ENCODE data around the gene OGFOD3.

The OGFOD3 gene

GRCh38 chr17:82446124-82446523 is 27.7 kb upstream of the OGFOD3 start:
- H3K36me3 ChIP-seq (ENCODE audit: control insufficient read depth, insufficient read depth, low read length) = peaks cover 42% of the 10 kb centered on the region

GRCh38 chr17:82445542-82445941 is 27.2 kb upstream of the OGFOD3 start:
- H3K4me3 ChIP-seq (ENCODE audit: low read depth, low read length) = no peak overlapping the region
- no peaks in the 10 kb centered on the region for H3K9me3 ChIP-seq (ENCODE audit: control insufficient read depth, insufficient read depth, low read length)
- H3K4me1 ChIP-seq (ENCODE audit: control insufficient read depth, insufficient read depth, low read length) = peaks cover 8% of the 10 kb centered on the region; the same call in 1 of the 2 replicates
- H3K9ac ChIP-seq (ENCODE audit: low read depth, low read length) = no peak overlapping the region
- H3K27ac ChIP-seq (ENCODE audit: low read depth, low read length) = no peak overlapping the region
- H3K36me3 ChIP-seq (ENCODE audit: control insufficient read depth, insufficient read depth, low read length) = peaks cover 42% of the 10 kb centered on the region
- H3K27me3 ChIP-seq (ENCODE audit: control insufficient read depth, insufficient read depth, low read length) = no peaks in the 10 kb centered on the region

More at GRCh38 chr17:82446124-82446523, 27.7 kb upstream of the OGFOD3 start:
- Histone ChIP-seq H3K4me3 (ENCODE audit: low read depth, low read length) (no peak overlapping the region), H3K4me1 (ENCODE audit: control insufficient read depth, insufficient read depth, low read length) (0 out of 2 replicates have a peak, but pooled peaks cover 6% of the 10 kb centered on the region), H3K9me3 (ENCODE audit: control insufficient read depth, insufficient read depth, low read length) (no peaks in the 10 kb centered on the region), H3K27me3 (ENCODE audit: control insufficient read depth, insufficient read depth, low read length) (no peaks in the 10 kb centered on the region), H3K9ac (ENCODE audit: low read depth, low read length) (no peak overlapping the region), H3K27ac (ENCODE audit: low read depth, low read length) (no peak overlapping the region)

GRCh38 chr17:82444941-82445521 is 26.6 kb upstream of the OGFOD3 start:
- no peaks in the 10 kb centered on the region for H3K27me3 ChIP-seq (ENCODE audit: control insufficient read depth, insufficient read depth, low read length)
- H3K36me3 ChIP-seq (ENCODE audit: control insufficient read depth, insufficient read depth, low read length) = peaks cover 42% of the 10 kb centered on the region
- no peak overlapping the region for H3K27ac ChIP-seq (ENCODE audit: low read depth, low read length)
- peaks cover 12% of the 10 kb centered on the region; the same call in 1 of the 2 replicates for H3K4me1 ChIP-seq (ENCODE audit: control insufficient read depth, insufficient read depth, low read length)
- H3K9me3 ChIP-seq (ENCODE audit: control insufficient read depth, insufficient read depth, low read length) = no peaks in the 10 kb centered on the region
- no peak overlapping the region for H3K4me3 ChIP-seq (ENCODE audit: low read depth, low read length)
- H3K9ac ChIP-seq (ENCODE audit: low read depth, low read length) = no peak overlapping the region

DNA sequence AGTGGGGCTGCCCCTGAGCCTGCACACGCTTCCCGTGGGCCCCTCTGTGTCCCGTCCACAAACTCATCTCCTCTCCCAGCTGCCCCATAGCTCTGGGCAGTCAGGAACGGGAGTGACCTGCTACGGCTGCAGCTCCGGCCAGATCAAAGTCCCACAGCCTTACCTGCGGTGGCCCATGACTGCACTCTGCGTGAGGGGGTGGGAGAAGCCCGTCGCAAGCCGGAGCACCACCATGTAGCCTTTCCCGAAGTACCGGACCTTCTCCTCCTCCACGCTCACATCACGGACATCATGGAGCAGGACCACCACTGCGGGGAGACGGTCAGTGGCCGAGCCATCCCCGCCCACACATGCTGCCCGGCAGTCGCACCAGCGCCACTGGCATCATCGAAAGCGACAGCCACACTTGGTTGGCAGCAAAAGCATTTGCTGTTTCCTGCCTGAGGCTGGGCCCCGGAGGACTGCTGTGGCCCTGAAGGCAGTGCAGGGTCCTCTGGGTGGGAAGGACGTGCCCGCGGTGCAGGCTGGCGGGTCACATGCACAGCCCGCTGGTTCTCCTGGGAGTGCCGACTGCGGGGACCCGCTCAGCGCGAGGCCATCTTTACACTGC is 26.0 kb upstream of the OGFOD3 start:
- Histone ChIP-seq H3K4me1 (ENCODE audit: control insufficient read depth, insufficient read depth, low read length) (peaks cover 9% of the 10 kb centered on the region; the same call in 1 of the 2 replicates), H3K4me3 (ENCODE audit: low read depth, low read length) (no peak overlapping the region), H3K9me3 (ENCODE audit: control insufficient read depth, insufficient read depth, low read length) (no peaks in the 10 kb centered on the region), H3K27me3 (ENCODE audit: control insufficient read depth, insufficient read depth, low read length) (no peaks in the 10 kb centered on the region), H3K27ac (ENCODE audit: low read depth, low read length) (no peak overlapping the region), H3K9ac (ENCODE audit: low read depth, low read length) (no peak overlapping the region), H3K36me3 (ENCODE audit: control insufficient read depth, insufficient read depth, low read length) (peaks cover 42% of the 10 kb centered on the region)

- Histone ChIP-seq H3K4me1 (ENCODE audit: control insufficient read depth, insufficient read depth, low read length) (peaks cover 9% of the 10 kb centered on the region; the same call in 1 of the 2 replicates), H3K36me3 (ENCODE audit: control insufficient read depth, insufficient read depth, low read length) (peaks cover 42% of the 10 kb centered on the region), H3K4me3 (ENCODE audit: low read depth, low read length) (no peak overlapping the region), H3K9me3 (ENCODE audit: control insufficient read depth, insufficient read depth, low read length) (no peaks in the 10 kb centered on the region), H3K27me3 (ENCODE audit: control insufficient read depth, insufficient read depth, low read length) (no peaks in the 10 kb centered on the region), H3K27ac (ENCODE audit: low read depth, low read length) (no peak overlapping the region), H3K9ac (ENCODE audit: low read depth, low read length) (no peak overlapping the region)
These were observed 25.3 kb upstream of the OGFOD3 start for GRCh38 chr17:82443465-82444283.

DNA sequence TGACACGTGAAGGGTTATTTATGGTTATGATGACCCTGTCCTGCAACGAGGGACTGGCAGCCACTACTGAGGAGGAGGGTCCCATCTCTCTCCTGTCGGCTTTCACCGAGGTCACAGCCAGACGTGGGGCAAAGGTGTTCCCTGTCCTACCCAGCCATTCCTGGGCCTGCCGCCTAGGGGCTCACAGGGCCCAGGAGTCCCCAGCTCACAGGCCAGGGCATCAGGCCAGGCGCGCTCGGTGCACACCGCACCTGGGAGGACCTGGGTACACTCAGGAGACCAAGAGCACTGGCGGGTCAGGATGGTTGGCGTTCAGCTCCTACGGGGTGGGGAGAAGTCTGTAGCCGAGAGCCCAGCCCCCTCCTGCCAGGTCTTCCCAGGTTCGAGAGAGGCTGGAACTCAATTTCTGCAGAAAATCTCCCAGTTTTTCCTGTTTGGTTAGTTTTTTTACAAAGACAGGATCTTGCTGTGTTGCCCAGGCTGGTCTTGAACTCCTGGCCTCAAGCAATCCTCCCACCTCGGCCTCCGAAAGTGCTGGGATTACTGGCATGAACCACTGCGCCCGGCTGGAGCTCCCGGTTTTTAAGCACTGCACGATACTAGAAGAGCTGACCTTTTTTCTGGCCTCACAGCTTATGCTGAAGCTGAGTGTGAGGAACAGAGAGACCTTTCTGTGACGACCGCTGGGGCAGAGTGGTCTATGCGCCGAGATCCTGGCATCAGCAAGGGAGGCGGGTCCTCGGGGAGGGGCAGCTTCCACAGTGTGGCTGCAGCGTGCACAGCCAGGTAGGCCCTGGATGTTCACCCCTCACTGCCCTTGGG is 24.5 kb upstream of the OGFOD3 start:
- Histone ChIP-seq H3K9me3 (ENCODE audit: control insufficient read depth, insufficient read depth, low read length) (no peaks in the 10 kb centered on the region), H3K9ac (ENCODE audit: low read depth, low read length) (no peak overlapping the region; the same call in 1 of the 2 replicates), H3K36me3 (ENCODE audit: control insufficient read depth, insufficient read depth, low read length) (peaks cover 39% of the 10 kb centered on the region), H3K27me3 (ENCODE audit: control insufficient read depth, insufficient read depth, low read length) (no peaks in the 10 kb centered on the region), H3K27ac (ENCODE audit: low read depth, low read length) (no peak overlapping the region), H3K4me3 (ENCODE audit: low read depth, low read length) (no peak overlapping the region), H3K4me1 (ENCODE audit: control insufficient read depth, insufficient read depth, low read length) (peaks cover 9% of the 10 kb centered on the region; the same call in 1 of the 2 replicates)

GRCh38 chr17:82441691-82442487 is 23.5 kb upstream of the OGFOD3 start:
- H3K4me3 ChIP-seq (ENCODE audit: low read depth, low read length) = no peak overlapping the region
- peaks cover 41% of the 10 kb centered on the region for H3K36me3 ChIP-seq (ENCODE audit: control insufficient read depth, insufficient read depth, low read length)
- H3K4me1 ChIP-seq (ENCODE audit: control insufficient read depth, insufficient read depth, low read length) = peaks cover 9% of the 10 kb centered on the region; the same call in 1 of the 2 replicates
- H3K27me3 ChIP-seq (ENCODE audit: control insufficient read depth, insufficient read depth, low read length) = no peaks in the 10 kb centered on the region
- H3K9ac ChIP-seq (ENCODE audit: low read depth, low read length) = no peak overlapping the region
- H3K27ac ChIP-seq (ENCODE audit: low read depth, low read length) = no peak overlapping the region
- no peaks in the 10 kb centered on the region for H3K9me3 ChIP-seq (ENCODE audit: control insufficient read depth, insufficient read depth, low read length)

DNA sequence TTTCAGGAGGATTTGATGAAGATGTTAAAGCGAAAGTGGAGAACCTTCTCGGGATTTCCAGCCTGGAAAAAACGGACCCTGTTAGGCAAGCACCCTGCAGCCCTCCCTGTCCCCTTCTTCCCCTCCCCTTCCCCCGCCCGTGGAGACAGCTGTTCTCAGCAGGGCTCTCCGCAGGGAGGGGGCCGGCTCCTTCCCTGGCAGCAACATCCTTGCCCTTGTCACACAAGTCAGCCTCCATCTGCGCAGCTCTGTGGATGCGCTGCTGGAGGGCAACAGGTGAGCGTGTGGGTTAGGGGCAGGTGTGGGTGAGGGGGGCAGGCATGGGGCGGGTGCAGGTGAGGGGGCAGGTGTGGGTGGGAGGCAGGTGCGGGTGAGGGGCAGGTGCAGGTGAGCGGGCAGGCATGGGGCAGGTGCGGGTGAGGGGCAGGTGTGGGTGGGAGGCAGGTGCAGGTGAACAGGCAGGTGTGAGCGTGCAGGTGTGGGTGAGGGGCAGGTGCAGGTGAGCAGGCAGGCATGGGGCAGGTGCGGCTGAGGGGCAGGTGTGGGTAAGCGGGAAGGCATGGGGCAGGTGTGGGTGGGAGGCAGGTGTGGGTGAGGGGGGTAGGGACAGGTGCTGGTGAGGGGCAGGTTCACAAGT is 22.7 kb upstream of the OGFOD3 start:
- Histone ChIP-seq H3K4me1 (ENCODE audit: control insufficient read depth, insufficient read depth, low read length) (peaks cover 9% of the 10 kb centered on the region; the same call in 1 of the 2 replicates), H3K36me3 (ENCODE audit: control insufficient read depth, insufficient read depth, low read length) (peaks cover 41% of the 10 kb centered on the region), H3K4me3 (ENCODE audit: low read depth, low read length) (no peak overlapping the region), H3K9me3 (ENCODE audit: control insufficient read depth, insufficient read depth, low read length) (no peaks in the 10 kb centered on the region), H3K27ac (ENCODE audit: low read depth, low read length) (no peak overlapping the region), H3K9ac (ENCODE audit: low read depth, low read length) (no peak overlapping the region), H3K27me3 (ENCODE audit: control insufficient read depth, insufficient read depth, low read length) (no peaks in the 10 kb centered on the region)

DNA sequence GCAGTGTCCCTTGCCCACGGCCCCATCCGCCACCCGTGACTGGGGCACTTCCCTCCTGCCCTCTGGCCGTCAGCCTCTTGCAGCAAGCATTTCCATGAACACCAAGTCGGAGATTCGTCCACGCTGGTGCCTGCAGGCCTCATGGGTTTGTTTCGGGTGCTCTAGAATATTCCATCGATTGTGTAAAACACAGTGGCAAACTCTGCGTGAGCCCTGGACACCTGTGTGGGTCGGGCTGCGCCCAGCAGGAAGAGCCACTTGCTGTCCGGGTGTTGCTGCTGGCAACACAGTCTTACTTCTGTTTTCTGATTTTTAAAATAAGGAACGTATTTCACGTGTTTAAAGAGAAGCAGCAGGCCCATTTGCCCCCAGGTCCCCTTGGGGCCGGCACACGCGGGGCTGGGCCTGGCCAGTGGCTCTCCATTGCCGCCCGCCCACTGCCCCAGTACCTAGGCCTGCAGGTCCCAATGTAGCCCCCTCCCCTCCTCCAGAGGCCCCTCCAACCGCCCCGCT is 22.1 kb upstream of the OGFOD3 start:
- Histone ChIP-seq H3K36me3 (ENCODE audit: control insufficient read depth, insufficient read depth, low read length) (peaks cover 35% of the 10 kb centered on the region), H3K9ac (ENCODE audit: low read depth, low read length) (no peak overlapping the region), H3K27ac (ENCODE audit: low read depth, low read length) (peak overlapping the region; percentile 42)

More for the DNA sequence above, 22.1 kb upstream of the OGFOD3 start:
- Histone ChIP-seq H3K4me3 (ENCODE audit: low read depth, low read length) (no peak overlapping the region), H3K27me3 (ENCODE audit: control insufficient read depth, insufficient read depth, low read length) (no peaks in the 10 kb centered on the region), H3K4me1 (ENCODE audit: control insufficient read depth, insufficient read depth, low read length) (peaks cover 9% of the 10 kb centered on the region; the same call in 1 of the 2 replicates), H3K9me3 (ENCODE audit: control insufficient read depth, insufficient read depth, low read length) (no peaks in the 10 kb centered on the region)

Measured in HUES48 (cell line).